Glutamatergic neuron (in vitro differentiated cells): ENCODE measurements around the gene LMBR1L. TPM values are rescaled to one million over a fixed set of nuclear protein-coding genes. Genes with fewer than 3 reads are reported as not detected.
"Not testable (repeated sequence)": the region's sequence is repeated elsewhere in the genome, so short reads cannot be mapped to it uniquely, and the experiment has no call there.

Source experiments
- DNase-seq: peaks from one replicate; pipeline ENCODE4 v3.0.0; 2022
- H3K27ac Mint-ChIP-seq: one replicate; pipeline ENCODE4 v1.8.0; 2020; ENCODE audit warnings: mild to moderate bottlenecking, mixed read lengths, inconsistent platforms; ENCODE audit not compliant: unreplicated experiment
- H3K27me3 Mint-ChIP-seq: one replicate; pipeline ENCODE4 v1.8.0; 2020; ENCODE audit warnings: mild to moderate bottlenecking, moderate library complexity, mixed read lengths, inconsistent platforms; ENCODE audit not compliant: unreplicated experiment
- H3K36me3 Mint-ChIP-seq: one replicate; pipeline ENCODE4 v1.8.0; 2020; ENCODE audit warnings: mild to moderate bottlenecking, mixed read lengths, inconsistent platforms; ENCODE audit not compliant: unreplicated experiment
- H3K4me1 Mint-ChIP-seq: one replicate; pipeline ENCODE4 v1.8.0; 2020; ENCODE audit warnings: mild to moderate bottlenecking, low read depth, mixed read lengths, inconsistent platforms; ENCODE audit not compliant: unreplicated experiment
- H3K4me3 Mint-ChIP-seq: one replicate; pipeline ENCODE4 v1.8.0; 2020; ENCODE audit warnings: mild to moderate bottlenecking, mixed read lengths, inconsistent platforms; ENCODE audit not compliant: unreplicated experiment
- H3K9me3 Mint-ChIP-seq: one replicate; pipeline ENCODE4 v1.8.0; 2020; ENCODE audit warnings: mild to moderate bottlenecking, moderate library complexity, mixed read lengths, inconsistent platforms; ENCODE audit not compliant: unreplicated experiment
- total RNA-seq: library from RNA; stranded (reverse); fragmentation: NEBNext Ultra II Directional; extraction: Animal tissue kit (Norgen Biotek cat#: 25700); gene quantifications from one replicate; pipeline ENCODE4 v1.2.1, GENCODE V29; 2021; ENCODE audit not compliant: unreplicated experiment
- TF ChIP-seq, protein P1 (sequence below): fragments of 200-600 bp; sonication (generic); IDR thresholded peaks from one replicate; pipeline ENCODE4 v1.5.0; 2021; ENCODE audit not compliant: partially characterized antibody, unreplicated experiment

Gene LMBR1L
- total RNA-seq, 1 donor from 2014 or later, result 371 TPM

DNA sequence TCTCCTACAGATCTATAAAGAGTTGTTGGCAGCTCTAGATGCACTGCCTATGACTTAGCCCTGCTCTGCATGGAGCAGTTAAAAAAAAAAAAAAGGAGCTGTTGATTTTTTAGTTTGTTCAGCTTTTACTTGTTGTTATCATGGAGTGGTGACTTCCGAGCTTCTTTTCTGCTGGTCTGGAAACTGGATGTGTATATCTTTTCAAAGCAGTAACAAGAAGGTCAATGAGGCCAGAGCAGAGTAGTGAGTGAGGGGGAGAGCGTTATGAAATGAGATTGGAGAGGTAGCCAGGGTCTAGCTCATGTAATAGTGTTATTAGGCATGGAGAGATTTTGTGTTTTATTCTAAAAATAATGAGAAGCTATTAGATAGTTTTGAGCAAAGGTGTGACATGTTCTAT is 33.7 kb upstream of the LMBR1L start:
- Mint-ChIP-seq H3K36me3 (peaks cover 4% of the 10 kb centered on the region), H3K4me1 (no peaks in the 10 kb centered on the region), H3K27me3 (peaks cover 3% of the 10 kb centered on the region), H3K4me3 (no peak overlapping the region), H3K9me3 (no peaks in the 10 kb centered on the region), H3K27ac (no peak overlapping the region)
- DNase-seq, result no peak
- TF ChIP-seq, protein P1, sequence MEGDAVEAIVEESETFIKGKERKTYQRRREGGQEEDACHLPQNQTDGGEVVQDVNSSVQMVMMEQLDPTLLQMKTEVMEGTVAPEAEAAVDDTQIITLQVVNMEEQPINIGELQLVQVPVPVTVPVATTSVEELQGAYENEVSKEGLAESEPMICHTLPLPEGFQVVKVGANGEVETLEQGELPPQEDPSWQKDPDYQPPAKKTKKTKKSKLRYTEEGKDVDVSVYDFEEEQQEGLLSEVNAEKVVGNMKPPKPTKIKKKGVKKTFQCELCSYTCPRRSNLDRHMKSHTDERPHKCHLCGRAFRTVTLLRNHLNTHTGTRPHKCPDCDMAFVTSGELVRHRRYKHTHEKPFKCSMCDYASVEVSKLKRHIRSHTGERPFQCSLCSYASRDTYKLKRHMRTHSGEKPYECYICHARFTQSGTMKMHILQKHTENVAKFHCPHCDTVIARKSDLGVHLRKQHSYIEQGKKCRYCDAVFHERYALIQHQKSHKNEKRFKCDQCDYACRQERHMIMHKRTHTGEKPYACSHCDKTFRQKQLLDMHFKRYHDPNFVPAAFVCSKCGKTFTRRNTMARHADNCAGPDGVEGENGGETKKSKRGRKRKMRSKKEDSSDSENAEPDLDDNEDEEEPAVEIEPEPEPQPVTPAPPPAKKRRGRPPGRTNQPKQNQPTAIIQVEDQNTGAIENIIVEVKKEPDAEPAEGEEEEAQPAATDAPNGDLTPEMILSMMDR, result no peak

DNA sequence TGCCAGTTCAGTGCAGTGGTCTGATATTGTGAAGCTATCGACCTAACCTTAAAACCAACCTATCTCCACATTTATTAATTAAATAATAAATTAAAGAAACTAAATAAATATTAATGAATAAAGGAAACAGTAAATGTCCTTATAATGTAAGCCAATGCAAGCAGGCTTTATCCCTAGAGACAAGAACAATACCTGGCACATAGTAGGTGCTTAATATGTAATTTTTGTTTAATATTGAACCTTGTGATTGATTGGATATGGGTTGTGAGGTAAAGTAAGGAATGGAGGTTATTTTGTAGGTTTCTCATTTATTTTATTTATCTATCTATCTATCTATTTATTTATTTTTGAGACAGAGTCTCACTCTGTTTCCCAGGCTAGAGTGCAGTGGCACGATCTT is 28.4 kb upstream of the LMBR1L start:
- DNase-seq, result no peak
- TF ChIP-seq, protein P1, result no peak
- Mint-ChIP-seq H3K9me3 (no peaks in the 10 kb centered on the region), H3K27ac (no peak overlapping the region), H3K27me3 (no peaks in the 10 kb centered on the region), H3K36me3 (peaks cover 4% of the 10 kb centered on the region), H3K4me1 (peaks cover 6% of the 10 kb centered on the region), H3K4me3 (no peak overlapping the region)

DNA sequence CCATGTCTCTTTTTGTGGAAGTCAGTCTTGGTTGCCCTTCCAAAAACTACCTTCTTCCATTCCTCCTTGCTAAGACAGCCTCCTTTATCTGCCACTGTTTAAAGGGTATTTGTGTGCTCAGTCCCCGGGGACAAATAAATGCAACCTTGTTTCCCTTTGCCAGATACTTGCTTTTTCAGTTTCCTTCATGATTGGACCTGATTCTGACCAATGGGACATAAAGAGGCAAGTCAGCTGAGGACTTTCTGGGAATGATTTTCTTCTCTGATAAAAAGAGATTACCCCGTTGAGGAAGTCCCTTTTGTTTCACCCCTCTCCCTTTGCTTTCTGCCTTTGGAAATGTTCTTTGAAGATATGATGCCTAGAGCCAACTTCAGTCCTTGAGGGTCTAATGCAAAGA is 27.9 kb upstream of the LMBR1L start:
- H3K27ac Mint-ChIP-seq, result no peak overlapping the region
- H3K27me3 Mint-ChIP-seq, result no peaks in the 10 kb centered on the region
- no peaks in the 10 kb centered on the region for H3K9me3 Mint-ChIP-seq
- peaks cover 4% of the 10 kb centered on the region for H3K36me3 Mint-ChIP-seq
- no peak for DNase-seq
- H3K4me1 Mint-ChIP-seq, result peaks cover 6% of the 10 kb centered on the region
- no peak overlapping the region for H3K4me3 Mint-ChIP-seq
- TF ChIP-seq, protein P1, result no peak

DNA sequence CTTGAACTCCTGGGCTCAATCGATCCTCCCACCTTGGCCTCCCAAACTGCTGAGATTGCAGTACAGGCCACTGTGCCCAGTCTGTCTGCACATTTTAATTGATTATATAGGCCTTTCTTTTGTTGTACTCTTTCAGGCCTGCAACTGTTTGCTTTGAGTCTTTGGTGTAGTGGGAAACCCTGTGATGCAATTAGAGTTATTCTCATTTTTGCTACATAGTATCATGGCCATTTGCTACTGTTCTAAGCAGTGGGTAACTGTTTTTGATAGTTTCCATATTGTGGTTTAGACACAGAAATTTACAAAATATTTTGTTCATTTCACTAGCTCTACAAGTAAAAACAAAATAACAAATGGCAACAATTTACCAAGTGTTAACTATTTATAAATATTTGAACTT is 26.8 kb upstream of the LMBR1L start:
- peaks cover 6% of the 10 kb centered on the region for H3K4me1 Mint-ChIP-seq
- no peak overlapping the region for H3K4me3 Mint-ChIP-seq
- no peak for DNase-seq
- no peaks in the 10 kb centered on the region for H3K27me3 Mint-ChIP-seq
- TF ChIP-seq, protein P1, result no peak
- peaks cover 4% of the 10 kb centered on the region for H3K36me3 Mint-ChIP-seq
- no peak overlapping the region for H3K27ac Mint-ChIP-seq
- no peaks in the 10 kb centered on the region for H3K9me3 Mint-ChIP-seq

DNA sequence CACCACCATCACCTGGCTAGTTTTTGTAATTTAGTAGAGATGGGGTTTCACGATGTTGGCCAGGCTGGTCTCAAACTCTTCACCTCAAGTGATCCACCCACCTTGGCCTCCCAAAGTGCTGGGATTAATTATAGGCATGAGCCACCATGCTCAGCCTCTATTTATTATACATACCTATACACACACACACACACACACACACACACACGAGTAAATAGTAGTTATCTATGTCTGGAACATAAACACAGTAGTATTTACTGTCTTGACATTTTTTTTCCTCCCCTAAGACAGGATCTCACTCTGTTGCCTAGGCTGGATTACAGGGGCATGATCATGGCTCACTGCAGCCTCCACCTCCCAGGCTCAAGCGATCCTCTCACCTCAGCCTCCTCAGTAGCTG is 26.4 kb upstream of the LMBR1L start:
- H3K4me3 Mint-ChIP-seq, DNase-seq, H3K27ac Mint-ChIP-seq, H3K36me3 Mint-ChIP-seq, H3K9me3 Mint-ChIP-seq, H3K27me3 Mint-ChIP-seq: not testable (repeated sequence)
- H3K4me1 Mint-ChIP-seq, result peaks cover 10% of the 10 kb centered on the region

DNA sequence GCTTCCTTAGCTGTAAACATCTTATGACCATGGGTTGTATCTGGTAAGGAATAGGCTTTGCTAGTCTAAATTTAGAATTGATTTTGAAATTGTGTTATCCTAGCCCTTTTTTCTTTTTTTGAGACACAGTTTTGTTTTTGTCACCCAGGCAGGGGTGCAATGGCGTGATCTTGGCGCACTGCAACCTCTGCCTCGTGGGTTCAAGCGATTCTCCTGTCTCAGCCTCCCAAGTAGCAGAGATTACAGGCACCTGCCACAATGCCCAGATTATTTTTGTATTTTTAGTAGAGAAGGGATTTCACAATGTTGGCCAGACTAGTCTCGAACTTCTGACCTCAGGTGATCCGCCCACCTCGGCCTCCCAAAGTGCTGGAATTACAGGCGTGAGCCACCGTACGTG is 22.9 kb upstream of the LMBR1L start:
- TF ChIP-seq, protein P1, result no peak
- Mint-ChIP-seq H3K36me3 (peaks cover 4% of the 10 kb centered on the region), H3K9me3 (peaks cover 13% of the 10 kb centered on the region), H3K27ac (no peak overlapping the region), H3K4me3 (no peak overlapping the region), H3K4me1 (peaks cover 18% of the 10 kb centered on the region), H3K27me3 (peaks cover 2% of the 10 kb centered on the region)
- no peak for DNase-seq
